Osteocyte (in vitro differentiated cells): ENCODE measurements around the gene CYTH1. TPM values are rescaled to one million over a fixed set of nuclear protein-coding genes. Genes with fewer than 3 reads are reported as not detected.
A peak's percentile ranks its signal among the peaks of the same experiment; 100 is the strongest.

Source experiments
- DNase-seq: peaks from one replicate; pipeline ENCODE4 v3.0.0; 2021; ENCODE audit warnings: mixed read lengths; ENCODE audit not compliant: unreplicated experiment; ENCODE audit errors: extremely low spot score
- H3K27ac Mint-ChIP-seq: one replicate; pipeline ENCODE4 v1.8.0; 2021; ENCODE audit warnings: mild to moderate bottlenecking, mixed read lengths; ENCODE audit not compliant: unreplicated experiment
- H3K27me3 Mint-ChIP-seq: one replicate; pipeline ENCODE4 v1.8.0; 2021; ENCODE audit warnings: mixed read lengths; ENCODE audit not compliant: unreplicated experiment
- H3K36me3 Mint-ChIP-seq: one replicate; pipeline ENCODE4 v1.8.0; 2021; ENCODE audit warnings: mixed read lengths; ENCODE audit not compliant: unreplicated experiment
- H3K4me1 Mint-ChIP-seq: one replicate; pipeline ENCODE4 v1.8.0; 2021; ENCODE audit warnings: mixed read lengths; ENCODE audit not compliant: unreplicated experiment
- H3K4me3 Mint-ChIP-seq: one replicate; pipeline ENCODE4 v1.8.0; 2021; ENCODE audit warnings: mild to moderate bottlenecking, moderate library complexity, mixed read lengths; ENCODE audit not compliant: unreplicated experiment
- H3K9me3 Mint-ChIP-seq: one replicate; pipeline ENCODE4 v1.8.0; 2021; ENCODE audit warnings: mixed read lengths; ENCODE audit not compliant: unreplicated experiment
- total RNA-seq: library from RNA; stranded (reverse); gene quantifications from 2 replicates; pipeline ENCODE4 v1.2.1, GENCODE V29; 2021
- TF ChIP-seq, protein P1 (sequence below): fragments of 200-600 bp; sonication (generic); IDR thresholded peaks from 2 replicates; pipeline ENCODE4 v1.5.0; 2021; ENCODE audit warnings: antibody characterized with exemption, mild to moderate bottlenecking, moderate library complexity

CYTH1 gene
- total RNA-seq, 1 donor from 2014 or later: 113 TPM

GRCh38 chr17:78763561-78763960, 18.5 kb downstream of the CYTH1 start:
- Mint-ChIP-seq H3K4me3 (no peak overlapping the region), H3K27me3 (no peaks in the 10 kb centered on the region)

DNA sequence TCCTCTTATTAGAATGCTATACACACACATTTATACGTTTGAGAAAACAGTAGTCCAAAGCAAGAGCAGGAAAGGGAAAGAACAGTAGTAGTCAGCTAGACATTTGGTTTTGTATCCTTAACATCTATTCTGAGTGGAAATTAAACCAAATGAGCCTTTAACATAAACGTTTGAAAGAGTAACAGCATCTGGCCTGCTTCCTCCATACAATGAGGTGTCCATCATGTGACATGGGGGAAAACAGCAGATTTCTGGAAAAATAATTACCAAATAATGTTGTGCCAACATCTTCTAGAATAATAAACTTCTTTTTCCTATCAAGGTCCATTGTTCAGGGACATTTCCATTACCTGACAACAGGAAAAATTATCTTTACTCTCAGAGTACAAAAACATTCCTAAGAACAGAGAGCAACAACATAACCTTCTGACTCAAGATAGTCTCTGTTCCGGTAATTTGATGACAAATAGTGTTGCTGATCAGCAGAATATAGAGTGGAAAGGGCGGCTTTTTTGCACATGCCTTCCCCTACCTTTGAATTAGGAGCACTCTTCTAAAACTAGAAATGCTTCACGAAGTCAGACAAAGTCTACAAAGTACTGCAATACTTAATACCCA, 20.2 kb downstream of the CYTH1 start:
- no peak overlapping the region for H3K27ac Mint-ChIP-seq
- peaks cover 48% of the 10 kb centered on the region for H3K4me1 Mint-ChIP-seq
- TF ChIP-seq, protein P1, sequence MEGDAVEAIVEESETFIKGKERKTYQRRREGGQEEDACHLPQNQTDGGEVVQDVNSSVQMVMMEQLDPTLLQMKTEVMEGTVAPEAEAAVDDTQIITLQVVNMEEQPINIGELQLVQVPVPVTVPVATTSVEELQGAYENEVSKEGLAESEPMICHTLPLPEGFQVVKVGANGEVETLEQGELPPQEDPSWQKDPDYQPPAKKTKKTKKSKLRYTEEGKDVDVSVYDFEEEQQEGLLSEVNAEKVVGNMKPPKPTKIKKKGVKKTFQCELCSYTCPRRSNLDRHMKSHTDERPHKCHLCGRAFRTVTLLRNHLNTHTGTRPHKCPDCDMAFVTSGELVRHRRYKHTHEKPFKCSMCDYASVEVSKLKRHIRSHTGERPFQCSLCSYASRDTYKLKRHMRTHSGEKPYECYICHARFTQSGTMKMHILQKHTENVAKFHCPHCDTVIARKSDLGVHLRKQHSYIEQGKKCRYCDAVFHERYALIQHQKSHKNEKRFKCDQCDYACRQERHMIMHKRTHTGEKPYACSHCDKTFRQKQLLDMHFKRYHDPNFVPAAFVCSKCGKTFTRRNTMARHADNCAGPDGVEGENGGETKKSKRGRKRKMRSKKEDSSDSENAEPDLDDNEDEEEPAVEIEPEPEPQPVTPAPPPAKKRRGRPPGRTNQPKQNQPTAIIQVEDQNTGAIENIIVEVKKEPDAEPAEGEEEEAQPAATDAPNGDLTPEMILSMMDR: no peak
- no peaks in the 10 kb centered on the region for H3K9me3 Mint-ChIP-seq
- H3K4me3 Mint-ChIP-seq: no peak overlapping the region
- no peaks in the 10 kb centered on the region for H3K27me3 Mint-ChIP-seq
- no peak for DNase-seq
- H3K36me3 Mint-ChIP-seq: no peaks in the 10 kb centered on the region

More at GRCh38 chr17:78763561-78763960, 18.5 kb downstream of the CYTH1 start:
- DNase-seq: no peak
- Mint-ChIP-seq H3K36me3 (no peaks in the 10 kb centered on the region), H3K4me1 (peaks cover 41% of the 10 kb centered on the region), H3K9me3 (no peaks in the 10 kb centered on the region), H3K27ac (peak overlapping the region; percentile 27)
- TF ChIP-seq, protein P1: no peak

- peak overlapping the region; percentile 53 for H3K27ac Mint-ChIP-seq
- TF ChIP-seq, protein P1: no peak
- no peaks in the 10 kb centered on the region for H3K27me3 Mint-ChIP-seq
- DNase-seq: no peak
- H3K4me1 Mint-ChIP-seq: peaks cover 52% of the 10 kb centered on the region
- no peak overlapping the region for H3K4me3 Mint-ChIP-seq
- H3K9me3 Mint-ChIP-seq: no peaks in the 10 kb centered on the region
- H3K36me3 Mint-ChIP-seq: no peaks in the 10 kb centered on the region
These were observed 22.1 kb downstream of the CYTH1 start for GRCh38 chr17:78759969-78760352.

DNA sequence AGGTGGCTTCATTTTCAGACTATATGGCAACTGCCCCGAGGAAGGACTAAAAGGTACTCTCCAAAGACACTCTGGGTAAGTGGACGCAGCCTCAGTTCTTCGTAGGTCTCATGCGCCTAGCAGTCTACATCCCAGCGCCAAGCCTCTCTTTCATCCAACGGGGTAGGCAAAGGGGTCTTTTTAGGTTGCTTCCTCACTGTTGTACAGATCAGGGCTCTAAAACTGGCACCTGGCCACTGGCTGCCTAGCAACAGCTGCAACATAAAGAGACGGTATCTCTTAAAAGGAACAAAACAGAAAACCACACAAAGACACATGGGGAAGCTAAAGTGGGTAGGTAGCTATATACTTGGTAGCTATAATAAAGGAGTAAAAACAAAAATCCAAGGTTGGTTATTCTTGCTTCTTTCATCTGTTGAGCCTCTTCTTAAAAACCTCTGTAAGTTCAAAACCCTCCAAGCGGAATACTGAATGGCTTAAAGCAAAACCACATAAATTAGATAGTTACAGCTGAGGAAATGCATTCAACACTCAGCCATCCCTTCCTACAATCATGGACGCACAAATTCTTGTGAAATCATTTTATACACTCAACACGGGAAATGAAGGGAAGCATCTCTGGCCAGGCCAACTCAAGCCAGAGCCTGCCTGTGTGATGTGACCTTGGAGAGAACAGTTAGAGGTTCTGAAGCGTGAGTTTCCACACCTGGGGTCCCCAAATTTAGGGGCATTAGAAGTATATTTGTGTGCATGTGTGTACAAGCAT, 22.7 kb downstream of the CYTH1 start:
- no peaks in the 10 kb centered on the region for H3K36me3 Mint-ChIP-seq

More for the DNA sequence above, 22.7 kb downstream of the CYTH1 start:
- no peak overlapping the region for H3K4me3 Mint-ChIP-seq
- no peaks in the 10 kb centered on the region for H3K9me3 Mint-ChIP-seq
- peak overlapping the region; percentile 53 for H3K27ac Mint-ChIP-seq
- H3K4me1 Mint-ChIP-seq: peaks cover 46% of the 10 kb centered on the region
- TF ChIP-seq, protein P1: no peak
- H3K27me3 Mint-ChIP-seq: no peaks in the 10 kb centered on the region
- no peak for DNase-seq
